H1 (cell line): ENCODE measurements around the gene ATP2A3. TPM values are rescaled to one million over a fixed set of nuclear protein-coding genes. Genes with fewer than 3 reads are reported as not detected.

Source experiments
- CTCF ChIA-PET: fragments of 300-600 bp; sonication (Branson Sonifier 250); formaldehyde crosslinking; loops from one replicate; lab custom pipeline; 2021; ENCODE audit not compliant: partially characterized antibody; lab: Charles Lee
- POLR2A ChIA-PET: fragments of 300-600 bp; sonication (Branson Sonifier 250); formaldehyde crosslinking; loops from one replicate; lab custom pipeline; 2021; ENCODE audit warnings: inconsistent platforms; ENCODE audit not compliant: partially characterized antibody; lab: Charles Lee
- DNase-seq, 2 experiments: peaks; one replicate each; pipeline versions ENCODE4 v3.0.0 to v3.0.0-alpha.2; 2010 to 2022; ENCODE audit warnings: low spot score in 2 of 2, low read depth in 1 of 2, mixed read lengths in 1 of 2
- FAIRE-seq: peaks from 2 replicates; lab custom pipeline; 2011; peaks lifted over from hg19 to GRCh38; lab: Jason Lieb, UNC
- H2AFZ ChIP-seq: 2 replicates; pipeline ENCODE4 v1.8.1; 2012; ENCODE audit warnings: low read length, inconsistent platforms
- H2AK5ac ChIP-seq: 2 replicates; pipeline ENCODE4 v1.6.1; 2013; ENCODE audit warnings: low read depth, low read length
- H2BK120ac ChIP-seq: replicated peaks from 2 replicates; pipeline ENCODE3; 2013; ENCODE audit warnings: low read depth, low read length, inconsistent platforms
- H2BK12ac ChIP-seq: 2 replicates; pipeline ENCODE4 v1.6.1; 2013; ENCODE audit warnings: low read depth, low read length
- H2BK15ac ChIP-seq: 2 replicates; pipeline ENCODE4 v1.6.1; 2013; ENCODE audit warnings: low read length
- H2BK20ac ChIP-seq: 2 replicates; pipeline ENCODE4 v1.6.1; 2013; ENCODE audit warnings: low read length
- H2BK5ac ChIP-seq: 2 replicates; pipeline ENCODE4 v1.6.1; 2013; ENCODE audit warnings: low read depth, low read length
- H3K14ac ChIP-seq: 2 replicates; pipeline ENCODE4 v1.6.1; 2013; ENCODE audit warnings: inconsistent platforms; ENCODE audit not compliant: insufficient read length
- H3K18ac ChIP-seq: 2 replicates; pipeline ENCODE4 v1.6.1; 2013; ENCODE audit warnings: low read length; ENCODE audit errors: extremely low read depth
- H3K23ac ChIP-seq: 2 replicates; pipeline ENCODE4 v1.6.1; 2013; ENCODE audit warnings: inconsistent platforms; ENCODE audit not compliant: insufficient read length
- H3K23me2 ChIP-seq: 2 replicates; pipeline ENCODE4 v1.6.1; 2013; ENCODE audit warnings: low read depth, low read length
- H3K27ac ChIP-seq: 2 replicates; pipeline ENCODE4 v1.6.1; 2011; ENCODE audit warnings: low read depth, low read length, inconsistent platforms
- H3K27me3 ChIP-seq, 4 experiments: replicated peaks in 1 of 4; 1 replicate in 1 of 4; 2 replicates in 3 of 4; pipeline versions ENCODE4 v1.6.1 to v1.8.1; 2011 to 2013; ENCODE audit warnings: low read length in 3 of 4, mild to moderate bottlenecking in 3 of 4, inconsistent platforms in 2 of 4, mixed read lengths in 2 of 4, moderate library complexity in 1 of 4; ENCODE audit not compliant: control insufficient read depth in 3 of 4, insufficient read depth in 3 of 4; ENCODE audit errors: extremely low read depth in 1 of 4
- H3K36me3 ChIP-seq, 4 experiments: 2 replicates each; pipeline versions ENCODE4 v1.6.1 to v1.8.1; 2011 to 2013; ENCODE audit warnings: mild to moderate bottlenecking in 4 of 4, low read length in 3 of 4, moderate library complexity in 2 of 4, control low read depth in 1 of 4, inconsistent platforms in 1 of 4; ENCODE audit not compliant: insufficient read depth in 4 of 4, control insufficient read depth in 2 of 4
- H3K4ac ChIP-seq: replicated peaks from 2 replicates; pipeline ENCODE3; 2013; ENCODE audit warnings: low read length, low read depth, mixed read lengths, inconsistent platforms; ENCODE audit not compliant: insufficient read length
- H3K4me1 ChIP-seq, 4 experiments: replicated peaks in 1 of 4; 1 replicate in 1 of 4; 2 replicates in 3 of 4; pipeline versions ENCODE4 v1.6.1 to v1.8.1; 2011 to 2013; ENCODE audit warnings: low read length in 3 of 4, inconsistent platforms in 2 of 4, mixed read lengths in 1 of 4; ENCODE audit not compliant: insufficient read depth in 4 of 4, control insufficient read depth in 3 of 4
- H3K4me2 ChIP-seq, 2 experiments: 2 replicates each; pipeline versions ENCODE4 v1.6.1 to v1.8.1; 2011 to 2013; ENCODE audit warnings: low read depth in 2 of 2, low read length in 2 of 2, control low read depth in 1 of 2, inconsistent platforms in 1 of 2, mild to moderate bottlenecking in 1 of 2; ENCODE audit not compliant: insufficient read depth in 1 of 2
- H3K4me3 ChIP-seq, 4 experiments: fragments of 200-600, 300-600 bp in 1 of 4; sonication (generic), shearing (Covaris generic), sonication (Bioruptor Twin) in 1 of 4; 2 replicates each; pipeline versions ENCODE4 v1.5.1 to v1.8.1; 2011 to 2016; ENCODE audit warnings: low read length in 4 of 4, low read depth in 3 of 4, control low read depth in 2 of 4, inconsistent platforms in 2 of 4, mild to moderate bottlenecking in 2 of 4, mixed read lengths in 1 of 4, moderate library complexity in 1 of 4; ENCODE audit not compliant: insufficient read depth in 2 of 4; ENCODE audit errors: extremely low read depth in 1 of 4
- H3K56ac ChIP-seq: replicated peaks from 2 replicates; pipeline ENCODE3; 2013; ENCODE audit warnings: low read depth, mild to moderate bottlenecking, mixed read lengths, low read length, inconsistent platforms; ENCODE audit not compliant: insufficient read length
- H3K79me1 ChIP-seq: 2 replicates; pipeline ENCODE4 v1.6.1; 2013; ENCODE audit warnings: low read depth, low read length, control low read depth
- H3K79me2 ChIP-seq, 2 experiments: 2 replicates each; pipeline versions ENCODE4 v1.6.1 to v1.8.1; 2012 to 2013; ENCODE audit warnings: low read length in 2 of 2, mild to moderate bottlenecking in 2 of 2, inconsistent platforms in 1 of 2; ENCODE audit not compliant: insufficient read depth in 2 of 2, control insufficient read depth in 1 of 2
- H3K9ac ChIP-seq, 4 experiments: replicated peaks in 1 of 4; 1 replicate in 1 of 4; 2 replicates in 3 of 4; pipeline versions ENCODE4 v1.6.1 to v1.8.1; 2011 to 2013; ENCODE audit warnings: low read depth in 3 of 4, low read length in 3 of 4, control low read depth in 2 of 4, mild to moderate bottlenecking in 2 of 4, moderate library complexity in 2 of 4, inconsistent platforms in 1 of 4; ENCODE audit errors: extremely low read depth in 1 of 4
- H3K9me3 ChIP-seq, 2 experiments: 2 replicates each; pipeline versions ENCODE4 v1.6.1 to v1.8.1; 2012 to 2013; ENCODE audit warnings: mild to moderate bottlenecking in 2 of 2, moderate library complexity in 2 of 2, control low read depth in 1 of 2, inconsistent platforms in 1 of 2, low read depth in 1 of 2, low read length in 1 of 2, mixed read lengths in 1 of 2; ENCODE audit not compliant: insufficient read depth in 2 of 2
- H4K20me1 ChIP-seq, 2 experiments: replicated peaks in 1 of 2; 2 replicates each; pipeline versions ENCODE3 to v1.8.1; 2011 to 2013; ENCODE audit warnings: inconsistent platforms in 2 of 2, low read length in 2 of 2, mild to moderate bottlenecking in 1 of 2; ENCODE audit not compliant: insufficient read depth in 2 of 2, control insufficient read depth in 1 of 2
- H4K5ac ChIP-seq: 2 replicates; pipeline ENCODE4 v1.6.1; 2013; ENCODE audit warnings: low read length, low read depth, mixed read lengths, inconsistent platforms; ENCODE audit not compliant: insufficient read length
- H4K8ac ChIP-seq: 2 replicates; pipeline ENCODE4 v1.8.0; 2013; ENCODE audit warnings: mild to moderate bottlenecking, moderate library complexity, low read length, inconsistent platforms; ENCODE audit not compliant: insufficient read depth; ENCODE audit errors: extremely low read depth
- H4K91ac ChIP-seq: replicated peaks from 2 replicates; pipeline ENCODE3; 2013; ENCODE audit warnings: low read length, mixed read lengths, inconsistent platforms; ENCODE audit not compliant: insufficient read length
- BACH1 ChIP-seq: IDR thresholded peaks from 2 replicates; pipeline ENCODE4 v1.6.1; 2012; ENCODE audit warnings: low read length, improper control_type of control experiment
- CBX8 ChIP-seq: fragments of 300-800, 300-1000 bp; sonication (generic); IDR thresholded peaks from 2 replicates; pipeline ENCODE4 v1.7.1; 2016; ENCODE audit warnings: low read depth, low read length, borderline replicate concordance
- WGBS, 2 experiments: shearing (Covaris generic) in 1 of 2; methylation state at CpG; one replicate each; pipeline versions ENCODE4 v1.1.6 to v1.1.7; 2013 to 2015; ENCODE audit warnings: low lambda C conversion rate in 2 of 2, mixed read lengths in 2 of 2, inconsistent platforms in 1 of 2, low coverage in 1 of 2, missing lambda C conversion rate in 1 of 2; ENCODE audit not compliant: insufficient replicate concordance in 2 of 2, insufficient coverage in 1 of 2, insufficient read length in 1 of 2; ENCODE audit errors: extremely low coverage in 1 of 2, missing lambda C conversion rate in 1 of 2; 5-methylcytosine and 5-hydroxymethylcytosine counted together
- polyA plus RNA-seq, 7 experiments: library from polyadenylated mRNA; depleted of rRNA in 3 of 7; stranded (reverse) in 5 of 7; unstranded in 2 of 7; fragments of >200 nt in 5 of 7; fragments of 200-250 nt in 2 of 7; gene quantifications; 1 replicate in 5 of 7; 2 replicates in 1 of 7; 4 replicates in 1 of 7; pipeline versions ENCODE4 v1.2.1 to v1.2.3, GENCODE V29; 2011 to 2013; ENCODE audit warnings: missing spikeins in 2 of 7, mixed read lengths in 2 of 7
- total RNA-seq: library from RNA; stranded (reverse); fragmentation: NEBNext Ultra II Directional; extraction: Animal tissue kit (Norgen Biotek cat#: 25700); gene quantifications from 2 replicates; pipeline ENCODE4 v1.2.1, GENCODE V29; 2021

Gene ATP2A3
- total and polyA plus RNA-seq, 2 of the 8 experiments (the other 6 are each of a cell fraction or from before 2014, with no cell fraction given): 18.4 to 32.5 TPM

DNA sequence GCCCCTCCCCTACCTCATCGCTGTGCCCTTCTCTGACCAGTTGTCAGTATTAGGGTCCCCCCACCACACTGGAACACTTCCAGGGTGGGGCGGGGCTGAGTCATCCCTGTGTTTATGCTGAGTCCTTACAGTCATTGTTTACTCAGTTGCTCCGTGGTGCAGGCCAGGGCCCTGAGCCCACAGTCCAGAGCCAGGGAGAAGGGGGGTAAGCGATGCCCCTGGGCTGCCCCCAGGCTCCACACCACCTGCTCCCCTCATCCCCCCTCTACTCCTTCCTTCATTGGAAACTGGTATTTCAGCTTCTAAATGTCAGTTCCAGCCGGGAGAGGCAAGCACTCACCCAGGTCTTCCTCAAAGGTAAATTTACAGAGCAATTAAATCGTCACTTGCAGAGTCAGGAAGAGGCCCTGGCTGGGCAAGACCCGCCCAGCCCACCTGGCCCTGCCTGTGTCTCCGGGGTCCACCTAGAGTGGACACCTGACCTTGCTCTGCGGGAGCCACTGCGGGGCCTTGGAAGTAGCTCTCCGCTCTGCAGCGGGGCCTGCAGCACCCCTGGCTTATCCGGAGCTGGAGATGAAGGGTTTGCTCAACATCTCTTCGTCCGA, 4.8 kb downstream of the ATP2A3 start:
- Histone ChIP-seq H3K14ac (no peak overlapping the region), H2BK20ac (no peak overlapping the region), H3K79me2 (no peaks in the 10 kb centered on the region), H3K23ac (no peak overlapping the region), H3K9ac (no peak overlapping the region), H3K36me3 (no peaks in the 10 kb centered on the region), H3K23me2 (peaks cover 1% of the 10 kb centered on the region; the same call in 1 of the 2 replicates), H3K27me3 (peaks cover 2 to 20% (median 13%) of the 10 kb centered on the region in 4 experiments; a peak in 6 of 7 replicates), H3K4me3 (no peak overlapping the region), H2BK15ac (no peak overlapping the region), H4K8ac (peak overlapping the region; percentile 28; the same call in 1 of the 2 replicates), H3K27ac (no peak overlapping the region), H2BK5ac (0 out of 2 replicates have a peak overlapping the region, but pooled peaks have one; percentile 44), H2BK120ac (no peak overlapping the region), H2AK5ac (no peak overlapping the region), H3K56ac (no peak overlapping the region), H3K79me1 (no peaks in the 10 kb centered on the region; the same call in none of the 2 replicates), H3K4me1 (peaks cover 0 to 47% (median 24%) of the 10 kb centered on the region in 4 experiments; a peak in 6 of 7 replicates), H4K91ac (peak overlapping the region; percentile 23), H2BK12ac (no peak overlapping the region), H4K20me1 (peaks cover 0 to 10% of the 10 kb centered on the region in 2 experiments), H3K18ac (no peak overlapping the region), H3K9me3 (no peaks in the 10 kb centered on the region), H2AFZ (no peak overlapping the region), H3K4me2 (no peak overlapping the region), H4K5ac (no peak overlapping the region), H3K4ac (no peak overlapping the region)
- CTCF ChIA-PET: interaction anchor here (0.9 to 2.5 kb wide), 6 partner anchors 11 to 130 kb away, joined by 3 to 8 read pairs (median 4); no protein-coding TSS in a partner anchor
- WGBS, 2 experiments: 80% methylated on average over 15 of the region's 15 CpGs; no CpG with 5 or more reads in 1 of the 2 experiments
- no peak for FAIRE-seq
- TF ChIP-seq CBX8 (no peak), BACH1 (peak; percentile 55; the same call in 1 of the 2 replicates)
- no peak for DNase-seq
- POLR2A ChIA-PET: interaction anchor here (0.8 to 1.5 kb wide), 2 partner anchors 14 to 230 kb away, joined by 4 to 6 read pairs; no protein-coding TSS in a partner anchor
